ENCODE data around the gene INPP5A. TPM values are rescaled to one million over a fixed set of nuclear protein-coding genes. Genes with fewer than 3 reads are reported as not detected.

The INPP5A gene
- total and polyA plus RNA-seq, 2 of the 13 experiments (the other 11 are each of a cell fraction or from before 2014, with no cell fraction given) = 17.5 to 37.9 TPM

DNA sequence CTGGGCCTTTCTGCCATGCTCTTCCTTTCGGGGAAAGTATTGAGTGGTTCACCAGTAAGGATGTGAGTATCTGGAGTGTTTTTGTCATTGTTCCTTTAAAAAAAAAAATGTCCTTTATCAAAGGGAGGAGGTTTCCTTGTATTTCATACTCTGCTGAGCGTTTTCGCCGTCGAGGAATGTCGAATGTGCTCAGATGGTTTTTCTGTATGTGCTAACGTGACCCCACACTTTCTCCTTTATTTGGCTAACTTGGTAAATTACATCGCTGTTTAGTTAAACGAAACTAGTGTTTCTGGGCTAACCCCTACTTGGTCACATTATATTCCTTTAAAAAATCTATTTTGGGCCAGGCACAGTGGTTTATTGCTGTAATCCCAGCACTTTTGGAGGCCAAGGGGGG, 45.9 kb downstream of the INPP5A start:
- CTCF ChIA-PET (ENCODE audit: low intra/inter-chr PET ratio, low total read pairs) = no interaction called here

More for the DNA sequence above, 45.9 kb downstream of the INPP5A start:
- Histone ChIP-seq H3K4me2 (ENCODE audit: low read depth, low read length) (no peak overlapping the region), H3K9me3 (ENCODE audit: low read length) (no peaks in the 10 kb centered on the region), H4K20me1 (ENCODE audit: insufficient read depth, low read length) (no peaks in the 10 kb centered on the region), H2AFZ (ENCODE audit: low read length) (no peak overlapping the region), H3K36me3 (replicated peaks in 1 of 2; ENCODE audit: control insufficient read depth in 1 of 2, insufficient read depth in 2 of 2, low read length in 2 of 2) (no peaks in the 10 kb centered on the region), H3K9ac (ENCODE audit: insufficient read depth, low read depth, low read length) (no peak overlapping the region), H3K27ac (ENCODE audit: extremely low read length, insufficient read depth, low read length) (no peak overlapping the region), H3K27me3 (ENCODE audit: control insufficient read depth in 1 of 2, insufficient read depth in 2 of 2, low read length in 2 of 2) (no peaks in the 10 kb centered on the region), H3K79me2 (ENCODE audit: insufficient read depth, low read length) (peaks cover 12% of the 10 kb centered on the region), H3K4me1 (ENCODE audit: insufficient read depth, low read length) (peaks cover 9% of the 10 kb centered on the region; the same call in 1 of the 2 replicates), H3K4me3 (replicated peaks in 1 of 3; ENCODE audit: insufficient read depth in 1 of 3, low read depth in 2 of 3, low read length in 3 of 3) (no peak overlapping the region)
- intact Hi-C loops (cut with micrococcal nuclease; ENCODE audit: unreplicated experiment) = no loop called here
- DNase-seq (ENCODE audit: low spot score) = no peak
- POLR2A ChIA-PET = no interaction called here
- BruUV-seq (replicated peaks) = no TSS peak
- 85% methylated on average over 9 of the region's 9 CpGs for WGBS (ENCODE audit: low lambda C conversion rate)
- ATAC-seq = no peak
- in situ Hi-C loops (cut with HindIII; ENCODE audit: extremely low pct_ligation_motif_present, low pct_unique_long_range_greater_than_20kb) = no loop called here
- no peak for FAIRE-seq
- TF ChIP-seq ZNF607 (CRISPR knock-in tag; IDR thresholded peaks at IDR 0.05; ENCODE audit: borderline replicate concordance) (no peak), NR1H2 (CRISPR knock-in tag; IDR thresholded peaks at IDR 0.05; ENCODE audit: borderline replicate concordance, low read depth) (no peak), SRSF1 (optimal IDR thresholded peaks at IDR 0.05; ENCODE audit: low read depth, low read length) (no peak), ZNF224 (CRISPR knock-in tag; IDR thresholded peaks at IDR 0.05) (no peak), ARID4A (CRISPR knock-in tag; IDR thresholded peaks at IDR 0.05; ENCODE audit: borderline replicate concordance) (no peak), TEAD2 (CRISPR knock-in tag; IDR thresholded peaks at IDR 0.05) (no peak), KLF11 (CRISPR knock-in tag; IDR thresholded peaks at IDR 0.05) (no peak)

Measured in HepG2 (cell line).